HG02642 (cell line): Measurements from ENCODE around the gene DOCK3.
"Not testable (repeated sequence)": the region's sequence is repeated elsewhere in the genome, so short reads cannot be mapped to it uniquely, and the experiment has no call there.

ENCODE experiments used
- ATAC-seq: cut with Tn5 transposase; IDR thresholded peaks from one replicate; pipeline ENCODE4 v1.9.1; 2021; ENCODE audit warnings: mild to moderate bottlenecking; ENCODE audit not compliant: unreplicated experiment, poor library complexity

DOCK3 gene

DNA sequence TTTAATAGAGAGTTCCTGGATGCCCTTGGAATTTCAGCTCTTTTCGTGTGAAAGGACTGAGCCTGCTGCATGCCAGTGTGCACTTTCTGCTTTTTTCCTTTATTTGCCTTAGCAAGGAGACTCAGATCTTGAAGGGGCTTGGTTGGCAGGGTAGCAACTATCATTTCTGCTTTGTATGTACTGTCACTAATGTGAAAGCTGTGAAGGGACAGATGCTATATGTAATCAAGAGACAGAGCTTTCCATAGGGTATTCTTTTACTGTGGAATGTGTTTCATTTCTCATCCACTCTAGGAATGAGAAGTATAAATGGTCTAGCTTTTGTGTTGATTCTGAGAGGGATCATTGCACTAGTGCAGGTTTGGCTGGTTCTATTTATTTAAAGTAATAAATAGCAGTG, 377.8 kb downstream of the DOCK3 start:
- ATAC-seq: no peak

DNA sequence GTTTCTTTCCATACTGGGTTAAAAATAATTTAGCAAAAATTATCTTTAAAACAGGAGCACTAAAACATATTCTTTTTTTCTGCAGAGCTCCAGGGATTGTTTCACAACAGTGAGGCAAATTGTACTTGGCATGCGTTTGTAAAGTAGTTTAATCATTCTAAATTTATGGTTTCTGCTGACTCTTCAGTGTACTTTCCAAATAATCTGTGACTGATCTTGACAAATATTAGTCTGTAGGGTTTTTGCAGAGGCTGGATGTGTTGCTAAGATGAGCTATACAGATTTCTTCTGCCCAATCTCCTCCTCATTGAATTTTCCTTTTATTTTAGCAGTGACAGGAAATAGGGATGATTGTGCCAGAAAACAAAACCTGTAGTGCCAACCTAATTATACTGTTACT, 382.4 kb downstream of the DOCK3 start:
- ATAC-seq: no peak

DNA sequence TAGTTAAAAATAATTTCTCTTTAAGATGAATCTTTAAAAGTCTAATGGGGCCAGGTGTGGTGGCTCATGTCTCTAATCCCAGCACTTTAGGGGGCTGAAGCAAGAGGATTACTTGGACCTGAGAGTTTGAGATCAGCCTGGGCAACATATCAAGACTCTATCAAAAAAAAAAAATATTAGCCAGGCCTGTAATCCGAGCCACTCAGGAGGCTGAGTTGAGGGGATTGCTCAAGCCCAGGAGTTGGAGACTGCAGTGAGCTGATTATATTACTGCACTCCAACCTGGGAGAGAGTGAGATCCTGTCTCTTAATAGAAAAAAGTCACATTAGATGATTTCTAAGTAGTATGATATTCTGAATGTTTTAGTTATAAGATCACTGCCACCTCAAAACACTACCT, 388.3 kb downstream of the DOCK3 start:
- no peak for ATAC-seq

DNA sequence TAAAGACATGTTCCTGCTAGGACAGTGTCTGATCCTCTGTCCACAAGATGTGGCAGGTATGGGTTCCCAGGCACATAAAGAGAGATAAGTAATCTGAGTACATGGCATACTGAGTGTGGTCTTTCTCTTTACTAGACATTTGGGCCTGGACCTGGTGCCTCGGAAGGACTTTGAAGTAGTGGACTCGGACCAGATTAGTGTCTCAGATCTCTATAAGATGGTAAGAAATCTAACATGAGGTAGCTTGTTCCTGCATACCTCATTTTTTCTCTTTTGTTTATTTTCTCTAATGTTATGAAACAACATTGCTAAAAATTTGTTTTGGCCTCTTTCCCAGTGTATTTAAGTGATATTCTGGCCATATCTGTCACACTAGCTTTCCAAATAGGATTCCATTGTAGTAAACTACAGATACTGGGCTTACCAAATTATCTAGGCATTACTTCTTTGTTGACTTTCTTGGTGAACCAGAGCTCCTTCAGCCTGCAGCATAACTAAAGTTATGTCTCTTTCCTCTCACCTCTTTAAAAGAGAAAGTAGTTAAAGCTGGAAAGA, 400.6 kb downstream of the DOCK3 start:
- no peak for ATAC-seq

DNA sequence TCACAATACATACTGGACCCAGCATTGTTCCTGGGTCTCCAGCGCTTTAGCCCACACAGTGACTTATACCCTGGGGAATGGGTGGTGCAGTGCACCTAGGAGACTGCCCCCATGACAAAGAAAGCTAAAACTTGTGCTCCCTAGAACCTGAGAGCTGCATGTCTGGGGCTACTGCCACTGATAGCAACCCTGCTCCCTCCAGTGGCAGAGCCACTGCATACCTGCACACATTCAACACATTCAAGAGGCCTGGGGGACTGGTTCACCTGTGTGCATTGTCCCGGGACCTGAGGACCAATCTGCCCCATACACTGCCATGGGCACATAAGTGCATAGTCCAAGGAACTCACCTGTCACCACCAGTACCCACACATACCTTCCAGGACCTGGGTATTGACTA, 407.6 kb downstream of the DOCK3 start:
- no peak for ATAC-seq

DNA sequence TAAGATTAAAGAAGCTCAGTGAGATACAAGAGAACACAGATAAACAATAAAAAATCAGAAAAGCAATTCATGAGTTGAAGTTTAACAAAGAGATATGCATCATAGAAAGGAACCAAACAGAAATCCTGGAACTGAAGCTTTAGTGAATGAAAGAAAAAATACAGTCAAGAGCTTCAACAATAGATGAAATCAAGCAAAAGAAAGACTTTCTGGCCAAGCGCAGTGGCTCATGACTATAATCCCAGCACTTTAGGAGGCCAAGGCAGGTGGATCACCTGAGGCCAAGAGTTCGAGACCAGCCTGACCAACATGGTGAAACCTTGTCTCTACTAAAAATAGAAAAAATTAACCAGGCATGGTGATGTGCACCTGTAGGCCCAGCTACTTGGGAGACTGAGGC, 408.8 kb downstream of the DOCK3 start:
- no peak for ATAC-seq

DNA sequence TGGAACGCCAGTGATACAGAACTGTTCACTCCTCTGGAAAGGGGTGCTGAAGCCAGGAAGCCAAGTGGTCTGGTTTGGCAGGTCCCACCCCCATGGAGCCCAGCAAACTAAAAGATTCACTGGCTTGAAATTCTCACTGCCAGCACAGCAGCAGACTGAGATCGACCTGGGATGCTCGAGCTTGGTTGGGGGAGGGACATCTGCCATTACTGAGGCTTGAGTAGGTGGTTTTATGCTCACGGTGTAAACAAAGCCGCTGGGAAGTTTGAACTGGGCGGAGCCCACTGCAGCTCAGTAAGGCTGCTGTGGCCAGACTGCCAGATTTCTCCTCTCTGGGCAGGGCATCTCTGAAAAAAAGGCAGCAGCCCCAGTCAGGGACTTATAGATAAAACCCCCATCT, 417.4 kb downstream of the DOCK3 start:
- not testable (repeated sequence) for ATAC-seq

DNA sequence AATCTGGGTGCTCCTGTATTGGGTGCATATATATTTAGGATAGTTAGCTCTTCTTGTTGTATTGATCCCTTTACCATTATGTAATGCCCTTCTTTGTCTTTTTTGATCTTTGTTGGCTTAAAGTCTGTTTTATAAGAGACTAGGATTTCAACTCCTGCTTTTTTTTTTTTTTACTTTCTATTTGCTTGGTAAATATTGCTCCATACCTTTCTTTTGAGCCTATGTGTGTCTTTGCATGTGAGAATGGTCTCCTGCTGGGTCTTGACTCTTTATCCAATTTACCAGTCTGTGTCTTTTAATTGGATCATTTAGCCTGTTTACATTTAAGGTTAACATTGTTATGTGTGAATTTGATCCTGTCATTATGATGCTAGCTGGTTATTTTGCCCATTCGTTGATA, 420.1 kb downstream of the DOCK3 start:
- ATAC-seq: not testable (repeated sequence)

DNA sequence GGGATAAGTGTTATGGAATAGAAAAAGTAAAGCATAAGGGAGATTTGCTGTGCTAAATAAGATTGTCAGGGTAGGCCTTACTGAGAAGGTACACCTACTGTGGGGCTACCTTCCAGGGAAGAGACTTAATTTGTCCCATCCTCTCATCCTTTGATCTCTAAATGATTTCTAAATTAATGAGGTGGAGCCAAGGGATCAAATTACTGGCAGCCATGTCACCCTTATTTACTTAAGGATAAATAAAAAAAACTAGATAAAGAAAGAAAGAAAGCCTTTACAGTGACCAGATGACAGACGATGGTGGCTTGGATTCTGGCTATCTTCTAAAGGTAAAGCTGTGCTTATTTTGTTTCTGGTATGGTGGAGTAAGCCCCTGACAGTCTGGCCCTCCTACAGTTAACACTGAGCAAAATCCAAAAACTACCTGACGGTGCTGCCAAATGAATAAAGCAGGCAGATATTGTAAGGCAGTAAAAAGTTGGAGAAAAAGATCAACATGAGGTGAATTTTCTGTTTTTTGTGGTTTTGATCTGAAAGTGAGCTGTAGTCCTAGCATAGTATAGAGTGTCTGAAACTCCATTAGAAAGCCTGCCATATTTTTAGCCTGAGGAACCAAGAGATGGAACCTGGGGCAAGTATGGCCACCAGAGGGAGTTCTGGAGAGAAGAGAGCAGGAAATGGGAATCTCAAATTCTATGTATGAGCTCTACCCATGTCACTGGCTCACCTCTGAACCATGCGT, 425.2 kb downstream of the DOCK3 start:
- no peak for ATAC-seq

DNA sequence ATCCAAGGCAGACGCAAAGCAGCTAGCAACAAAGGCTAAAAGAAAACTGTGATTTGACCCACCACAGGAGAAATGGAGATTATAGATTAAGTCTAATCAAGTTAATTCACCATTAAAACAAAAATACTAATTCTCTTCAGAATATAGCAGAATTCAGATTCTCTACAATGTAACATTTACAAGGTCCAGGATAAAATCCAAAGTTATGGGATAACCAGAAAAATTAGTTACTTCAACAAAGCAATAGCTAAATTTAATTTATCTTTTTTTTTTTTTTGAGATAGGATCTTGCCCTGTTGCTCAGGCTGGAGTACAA, 425.8 kb downstream of the DOCK3 start:
- no peak for ATAC-seq

DNA sequence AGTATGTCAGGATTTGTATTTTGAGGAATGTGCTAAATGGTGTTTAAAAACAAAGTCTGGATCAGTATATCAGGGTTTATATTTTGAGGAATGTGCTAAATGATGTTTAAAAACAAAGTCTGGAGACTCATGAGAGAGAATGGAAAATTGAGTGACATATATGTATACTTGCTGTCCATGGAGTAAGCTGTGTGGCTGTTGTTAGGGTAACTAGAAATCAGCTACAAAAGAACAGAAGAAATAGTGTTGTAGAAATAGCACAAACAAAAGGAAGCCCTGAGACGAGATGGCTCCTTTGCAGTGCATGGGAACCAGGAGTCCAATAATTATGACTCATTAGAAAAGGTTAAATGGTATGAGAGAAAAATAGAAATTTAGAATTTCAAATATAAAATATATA, 427.7 kb downstream of the DOCK3 start:
- no peak for ATAC-seq

DNA sequence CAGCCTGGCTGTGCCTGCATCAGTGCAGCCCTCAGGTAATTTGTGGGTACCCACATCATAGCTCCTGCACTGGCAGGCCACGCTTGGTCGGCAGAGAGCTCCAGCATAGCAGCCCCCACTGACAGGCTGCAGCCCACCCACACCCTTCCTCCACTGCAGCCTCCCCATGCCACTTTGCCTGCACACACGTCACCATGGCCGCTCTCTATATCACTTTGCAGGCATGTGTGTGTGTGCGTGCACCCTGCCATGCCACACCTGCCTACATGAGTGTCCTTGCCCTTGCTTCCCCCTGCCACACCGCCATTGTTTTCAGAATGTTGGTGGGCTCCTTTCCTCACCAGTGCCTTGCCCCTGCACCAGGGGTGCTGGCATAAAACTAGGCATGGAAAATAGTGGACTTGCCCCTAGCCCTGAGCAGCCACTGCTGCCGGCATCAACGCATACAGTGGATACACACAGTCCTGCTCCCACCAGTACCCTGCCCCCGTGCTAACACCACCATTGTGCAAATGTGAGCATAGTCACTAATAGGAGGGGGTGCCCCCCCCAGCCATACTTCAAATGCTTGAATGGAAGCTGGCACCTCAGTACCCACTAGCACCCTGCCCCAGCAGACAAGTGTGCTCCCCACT, 431.6 kb downstream of the DOCK3 start:
- no peak for ATAC-seq

DNA sequence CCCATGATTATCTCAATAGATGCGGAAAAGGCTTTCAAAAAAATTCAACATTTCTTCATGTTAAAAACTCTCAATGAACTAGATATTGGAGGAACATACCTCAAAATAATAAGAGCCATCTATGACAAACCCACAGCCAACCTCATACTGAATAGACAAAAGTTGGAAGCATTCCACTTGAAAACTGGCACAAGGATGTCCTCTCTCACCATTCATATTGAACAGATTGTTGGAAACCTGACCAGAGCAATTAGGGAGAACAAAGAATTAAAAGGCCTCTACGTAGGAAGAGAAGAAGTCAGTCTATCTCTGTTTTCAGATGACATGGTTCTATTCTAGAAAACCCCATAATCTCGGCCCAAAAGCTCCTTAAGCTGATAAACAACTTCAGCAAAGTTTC, 435.9 kb downstream of the DOCK3 start:
- ATAC-seq: no peak

DNA sequence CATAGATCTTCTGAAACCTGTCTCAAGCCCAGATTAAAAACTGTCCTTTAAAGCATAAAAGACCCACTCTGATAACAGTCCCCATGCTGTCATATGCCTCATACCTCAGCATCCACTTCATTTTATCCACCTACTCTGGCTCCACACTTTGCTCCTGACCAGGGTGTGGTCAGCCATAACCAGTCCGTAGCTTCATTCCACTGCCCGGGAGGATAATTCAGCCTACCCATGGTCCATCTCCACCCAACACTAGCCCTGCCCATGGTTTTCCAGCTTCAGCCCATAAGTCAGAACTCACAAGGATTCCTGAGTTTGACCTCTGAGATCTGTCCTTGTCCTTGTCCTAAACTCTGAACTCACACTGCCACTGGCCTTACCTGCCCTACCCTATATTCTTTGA, 448.2 kb downstream of the DOCK3 start:
- ATAC-seq: no peak

DNA sequence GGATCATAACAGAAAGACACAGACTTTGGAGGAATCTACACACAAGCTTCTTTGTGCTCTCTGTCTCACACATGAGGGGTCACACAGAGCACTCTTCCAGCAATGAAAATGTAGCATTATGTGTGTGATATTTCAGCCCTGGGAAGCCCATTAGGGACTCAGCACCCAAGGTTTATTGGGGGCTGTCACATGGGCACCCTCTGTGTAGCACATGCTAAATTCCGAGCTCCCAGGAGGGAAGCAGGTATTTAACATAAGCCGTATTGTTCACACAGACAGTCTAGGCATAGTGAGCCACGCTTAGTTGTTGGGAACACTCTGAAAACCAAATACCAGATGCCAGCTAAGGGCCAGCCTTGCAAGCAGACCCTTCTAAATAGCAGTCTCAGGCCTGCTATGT, 448.8 kb downstream of the DOCK3 start:
- ATAC-seq: no peak

DNA sequence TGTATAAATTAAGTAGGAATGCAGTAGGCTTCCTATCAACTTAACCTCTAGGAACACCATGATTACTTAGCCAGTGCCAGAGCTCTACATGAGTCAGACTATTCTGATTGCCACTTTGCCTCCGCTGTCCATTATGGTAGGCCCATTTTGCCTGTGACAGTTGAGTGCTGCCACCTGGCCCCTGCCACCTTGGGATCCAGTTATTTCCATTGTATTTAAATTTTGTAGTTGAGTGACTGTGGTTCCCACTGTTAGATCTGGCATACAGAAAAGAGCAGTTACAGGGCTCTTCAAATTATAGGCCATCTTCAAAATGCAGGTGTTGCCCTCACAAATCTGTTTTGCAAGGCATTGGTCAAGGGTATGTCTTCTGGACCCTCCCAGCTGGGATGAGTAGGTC, 456.9 kb downstream of the DOCK3 start:
- ATAC-seq: not testable (repeated sequence)

DNA sequence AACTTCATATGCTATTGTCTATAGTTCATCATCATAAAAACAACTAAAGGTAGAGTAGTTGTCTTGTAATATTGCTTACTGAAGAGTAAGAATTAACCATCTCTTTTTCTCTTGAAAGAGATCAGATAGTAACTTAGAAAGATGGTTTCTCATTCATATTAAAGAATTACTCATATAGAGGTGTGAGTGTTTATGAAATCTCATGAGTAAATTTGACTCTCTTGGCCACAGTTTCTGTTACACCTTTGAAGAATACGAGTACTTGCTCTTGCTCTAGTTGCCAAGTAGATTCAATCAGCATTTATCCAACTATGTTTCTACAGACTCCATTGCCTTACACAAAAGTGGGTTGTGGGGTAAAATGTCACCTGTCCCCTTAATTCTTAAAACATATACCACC, 463.0 kb downstream of the DOCK3 start:
- no peak for ATAC-seq

DNA sequence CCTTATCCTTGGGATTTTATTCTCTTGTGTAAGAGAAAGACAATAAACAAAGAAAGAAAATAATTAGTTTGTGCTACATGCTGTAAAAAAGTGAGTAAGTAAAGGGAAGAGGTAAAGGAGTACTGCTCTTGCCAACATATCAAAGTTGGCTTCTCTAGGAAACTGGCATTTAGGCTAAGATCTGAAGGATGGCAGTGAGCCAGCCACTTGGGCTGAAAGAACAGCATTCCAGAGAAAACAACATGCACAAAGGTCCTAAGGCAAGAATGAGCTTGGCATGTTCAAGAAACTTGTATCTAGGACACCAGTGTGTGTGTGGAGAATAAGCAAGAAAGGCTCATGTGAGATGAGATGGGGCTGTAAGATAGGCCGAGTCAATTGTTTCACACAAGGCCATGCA, 464.9 kb downstream of the DOCK3 start:
- ATAC-seq: no peak

DNA sequence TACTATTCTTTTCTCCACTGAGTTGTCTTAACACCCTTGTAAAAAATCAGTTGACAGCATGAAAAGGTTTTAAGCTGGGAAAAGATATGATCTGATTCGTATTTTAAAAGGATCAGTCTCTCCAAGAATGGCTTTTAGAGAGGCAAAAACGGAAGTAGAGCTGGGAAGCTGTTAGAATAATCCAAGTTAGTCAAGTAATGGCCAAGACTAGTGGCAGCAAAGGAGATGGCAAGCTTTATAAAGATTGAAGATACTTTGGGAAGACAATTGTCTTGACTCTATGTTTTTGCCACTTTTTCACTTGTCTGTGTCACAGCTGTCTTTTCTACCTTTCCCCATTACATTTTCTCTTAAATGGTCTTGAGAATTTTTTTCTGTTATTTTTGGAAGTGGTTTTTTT, 466.8 kb downstream of the DOCK3 start:
- no peak for ATAC-seq

DNA sequence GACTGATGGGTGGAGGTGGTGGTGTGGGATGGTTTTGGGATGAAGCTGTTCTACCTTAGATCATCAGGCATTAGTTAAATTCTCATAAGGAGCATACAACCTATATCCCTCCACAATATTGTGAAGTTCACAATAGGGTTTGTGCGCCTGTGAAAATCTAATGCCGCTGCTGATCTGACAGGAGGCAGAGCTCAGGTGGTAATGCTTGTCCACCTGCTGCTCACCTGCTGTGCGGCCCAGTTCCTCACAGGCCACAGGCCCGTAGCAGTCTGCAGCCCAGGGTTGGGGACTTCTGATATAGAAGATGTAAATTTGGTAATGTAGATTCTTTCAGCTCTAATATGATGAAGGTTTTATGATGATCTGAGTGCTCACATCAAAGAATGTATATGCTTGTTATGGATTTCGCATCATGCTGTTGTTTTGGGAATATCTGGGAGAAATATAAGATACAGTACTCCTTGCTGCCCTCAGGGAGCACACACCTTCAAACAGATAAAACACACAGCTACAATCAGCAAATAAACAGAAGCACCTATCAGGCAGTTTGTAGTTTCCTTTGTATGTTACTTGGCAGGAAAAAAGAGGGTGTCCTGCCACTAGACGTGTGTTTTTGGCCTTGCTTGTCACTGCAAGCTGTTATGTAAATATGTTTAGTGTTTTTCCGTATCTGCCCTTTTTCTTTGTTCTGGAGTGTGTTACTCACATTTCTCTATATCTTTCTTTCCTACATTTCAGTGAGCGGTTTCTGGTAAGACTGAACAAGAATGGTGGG, 471.3 kb downstream of the DOCK3 start:
- ATAC-seq: no peak

DNA sequence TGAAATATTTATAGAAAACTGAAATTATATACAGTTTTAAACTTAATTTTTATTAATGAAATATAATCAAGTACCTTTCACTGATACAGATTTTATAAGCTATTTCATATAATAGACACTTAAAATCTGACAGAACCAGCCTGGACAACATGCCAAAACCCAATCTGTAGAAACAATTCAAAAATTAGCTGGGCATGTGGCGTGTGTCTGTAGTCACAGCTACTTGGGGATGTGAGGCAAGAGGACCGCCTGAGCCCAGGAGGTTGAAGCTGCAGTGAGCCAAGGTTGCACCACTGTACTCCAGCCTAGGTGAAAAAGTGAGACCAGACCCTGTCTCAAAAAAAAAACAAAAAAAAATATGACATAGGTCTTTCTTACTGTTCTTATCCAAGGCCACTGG, 472.1 kb downstream of the DOCK3 start:
- ATAC-seq: no peak
